ENCODE data around the gene ANKH. TPM values are rescaled to one million over a fixed set of nuclear protein-coding genes. Genes with fewer than 3 reads are reported as not detected.

The ANKH gene
- polyA plus RNA-seq, 2 of the 4 experiments (the other 2 are of a cell fraction): 11.7 to 17.3 TPM

DNA sequence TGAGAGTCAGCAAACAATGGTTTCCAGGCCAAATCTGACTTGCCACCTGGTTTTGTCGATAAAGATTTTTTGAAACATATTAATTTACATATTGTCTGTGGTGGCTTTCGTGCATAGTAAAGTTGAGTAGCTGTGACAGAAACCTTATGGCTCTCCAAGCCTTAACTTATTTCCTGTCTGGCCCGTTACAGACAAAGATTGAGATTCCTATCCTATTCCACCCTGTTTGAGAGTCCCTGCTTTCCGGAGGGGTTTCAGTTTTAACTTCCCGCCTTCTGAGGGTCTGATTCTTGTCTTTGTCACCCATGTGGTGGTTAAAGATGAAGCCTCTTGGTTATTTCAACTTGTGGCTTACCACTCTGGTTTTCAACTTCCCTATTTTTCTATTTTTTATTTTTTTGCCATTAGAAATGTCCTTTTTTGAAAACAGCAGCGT lies 195.7 kb downstream of the ANKH start (continued):
- TF ChIP-seq ZC3H11A (IDR thresholded peaks at IDR 0.05): no peak
- TF ChIP-seq FOXS1 (CRISPR knock-in tag; IDR thresholded peaks at IDR 0.05): no peak

DNA sequence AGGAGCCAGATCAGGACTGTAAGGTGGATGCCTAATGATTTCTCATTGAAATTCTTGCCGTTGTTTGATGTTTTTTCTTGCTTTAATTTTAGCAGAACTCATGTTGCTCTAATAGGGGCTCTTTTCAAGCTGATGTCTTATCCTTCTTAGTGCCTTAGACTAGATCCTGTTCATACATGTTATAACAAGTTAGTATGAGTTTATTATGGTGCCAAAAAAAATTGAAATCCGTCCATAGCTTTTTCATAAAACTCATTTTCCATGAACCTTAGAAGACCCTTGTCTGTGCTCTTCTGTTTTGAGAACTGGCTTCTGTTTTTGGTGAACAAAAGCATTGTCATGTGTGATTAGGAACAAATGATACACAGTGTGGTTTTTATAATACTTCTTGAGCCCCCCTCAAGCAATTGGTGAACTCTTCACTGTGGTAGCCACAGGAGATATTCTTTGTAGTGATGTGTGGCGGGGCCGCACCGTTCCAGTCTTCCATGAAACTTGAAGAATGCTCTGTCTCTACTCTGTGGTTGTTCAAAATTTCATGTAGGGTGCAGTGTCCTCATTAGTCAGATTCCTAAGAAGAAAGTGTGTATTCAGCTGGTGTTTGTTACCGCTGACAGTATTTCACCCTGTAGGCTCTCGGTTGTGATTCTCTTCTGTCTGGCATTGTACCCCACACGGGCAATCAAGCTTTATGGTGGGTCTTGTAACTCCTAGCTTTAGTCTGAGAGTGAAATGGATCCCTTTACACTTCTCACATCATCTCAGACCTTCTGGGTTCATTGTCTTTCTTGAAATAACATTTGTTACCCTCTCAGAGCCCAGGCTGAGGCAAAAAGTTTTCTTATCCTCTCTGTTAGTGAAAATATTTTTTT lies 196.4 kb downstream of the ANKH start:
- H3K27ac ChIP-seq: no peak overlapping the region
- TF ChIP-seq, protein P1, sequence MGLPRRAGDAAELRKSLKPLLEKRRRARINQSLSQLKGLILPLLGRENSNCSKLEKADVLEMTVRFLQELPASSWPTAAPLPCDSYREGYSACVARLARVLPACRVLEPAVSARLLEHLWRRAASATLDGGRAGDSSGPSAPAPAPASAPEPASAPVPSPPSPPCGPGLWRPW (IDR thresholded peaks at IDR 0.05): no peak
- CTCF ChIA-PET: interaction anchor here (1.3 to 2.3 kb wide), 2 partner anchors 10 kb away, joined by 8 read pairs; no protein-coding TSS in a partner anchor
- ATAC-seq (no peak), DNase-seq (ENCODE audit: low read depth in 1 of 2, low spot score in 1 of 2) (no peak), FAIRE-seq (no peak)
- POLR2A ChIA-PET: no interaction called here
- no peak overlapping the region for H3K4me3 ChIP-seq
- H3K4me2 ChIP-seq: no peak overlapping the region
- peaks cover 24% of the 10 kb centered on the region; the same call in 2 of the 3 replicates for H3K4me1 ChIP-seq
- no peaks in the 10 kb centered on the region for H3K9me3 ChIP-seq
- 96% methylated on average over 8 of the region's 8 CpGs for WGBS (ENCODE audit: missing lambda C conversion rate)

DNA sequence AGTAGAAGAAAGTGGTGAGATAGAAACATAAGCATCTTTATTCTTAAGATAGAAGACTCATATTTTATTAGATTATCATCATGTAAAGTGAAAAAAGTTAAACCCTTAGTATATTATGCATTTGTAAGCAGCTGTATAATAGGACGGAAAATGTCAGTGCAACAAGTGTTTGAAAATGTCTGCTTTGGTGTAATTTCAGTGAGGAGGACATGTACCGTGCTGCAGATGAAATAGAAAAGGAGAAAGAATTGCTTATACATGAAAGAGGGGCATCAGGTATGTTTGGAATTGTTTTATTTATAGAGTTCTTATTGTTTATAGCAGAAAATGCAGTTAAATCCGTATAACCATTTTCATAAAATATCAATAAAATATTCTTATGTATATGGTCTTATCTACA lies 198.1 kb downstream of the ANKH start:
- FAIRE-seq: no peak
- no peak overlapping the region for H3K27ac ChIP-seq
- no peaks in the 10 kb centered on the region for H3K9me3 ChIP-seq
- WGBS (ENCODE audit: missing lambda C conversion rate): 91% methylated on average over 3 of the region's 3 CpGs
- H3K4me3 ChIP-seq: no peak overlapping the region
- CTCF ChIA-PET: interaction anchor here (0.8 to 4.9 kb wide), 4 partner anchors 12 to 330 kb away, joined by 3 to 25 read pairs (median 4); no protein-coding TSS in a partner anchor
- TF ChIP-seq, protein P2, sequence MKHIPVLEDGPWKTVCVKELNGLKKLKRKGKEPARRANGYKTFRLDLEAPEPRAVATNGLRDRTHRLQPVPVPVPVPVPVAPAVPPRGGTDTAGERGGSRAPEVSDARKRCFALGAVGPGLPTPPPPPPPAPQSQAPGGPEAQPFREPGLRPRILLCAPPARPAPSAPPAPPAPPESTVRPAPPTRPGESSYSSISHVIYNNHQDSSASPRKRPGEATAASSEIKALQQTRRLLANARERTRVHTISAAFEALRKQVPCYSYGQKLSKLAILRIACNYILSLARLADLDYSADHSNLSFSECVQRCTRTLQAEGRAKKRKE (CRISPR knock-in tag; IDR thresholded peaks at IDR 0.05; ENCODE audit: low read depth): no peak
- TF ChIP-seq, protein P3, sequence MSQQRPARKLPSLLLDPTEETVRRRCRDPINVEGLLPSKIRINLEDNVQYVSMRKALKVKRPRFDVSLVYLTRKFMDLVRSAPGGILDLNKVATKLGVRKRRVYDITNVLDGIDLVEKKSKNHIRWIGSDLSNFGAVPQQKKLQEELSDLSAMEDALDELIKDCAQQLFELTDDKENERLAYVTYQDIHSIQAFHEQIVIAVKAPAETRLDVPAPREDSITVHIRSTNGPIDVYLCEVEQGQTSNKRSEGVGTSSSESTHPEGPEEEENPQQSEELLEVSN (IDR thresholded peaks at IDR 0.05; ENCODE audit: borderline replicate concordance, low read depth): no peak
- TF ChIP-seq, protein P1 (IDR thresholded peaks at IDR 0.05): no peak
- TF ChIP-seq NR3C1 (IDR thresholded peaks at IDR 0.05): no peak
- TF ChIP-seq FOSB (CRISPR knock-in tag; IDR thresholded peaks at IDR 0.05): no peak
- TF ChIP-seq EP300 (IDR thresholded peaks at IDR 0.05): no peak
- TF ChIP-seq, protein P4, sequence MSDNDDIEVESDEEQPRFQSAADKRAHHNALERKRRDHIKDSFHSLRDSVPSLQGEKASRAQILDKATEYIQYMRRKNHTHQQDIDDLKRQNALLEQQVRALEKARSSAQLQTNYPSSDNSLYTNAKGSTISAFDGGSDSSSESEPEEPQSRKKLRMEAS (IDR thresholded peaks at IDR 0.05): no peak
- TF ChIP-seq HOXA7 (CRISPR knock-in tag; IDR thresholded peaks at IDR 0.05): no peak
- TF ChIP-seq MAZ (IDR thresholded peaks at IDR 0.05; ENCODE audit: borderline replicate concordance, low read depth, low read length): no peak
- TF ChIP-seq, protein P5, sequence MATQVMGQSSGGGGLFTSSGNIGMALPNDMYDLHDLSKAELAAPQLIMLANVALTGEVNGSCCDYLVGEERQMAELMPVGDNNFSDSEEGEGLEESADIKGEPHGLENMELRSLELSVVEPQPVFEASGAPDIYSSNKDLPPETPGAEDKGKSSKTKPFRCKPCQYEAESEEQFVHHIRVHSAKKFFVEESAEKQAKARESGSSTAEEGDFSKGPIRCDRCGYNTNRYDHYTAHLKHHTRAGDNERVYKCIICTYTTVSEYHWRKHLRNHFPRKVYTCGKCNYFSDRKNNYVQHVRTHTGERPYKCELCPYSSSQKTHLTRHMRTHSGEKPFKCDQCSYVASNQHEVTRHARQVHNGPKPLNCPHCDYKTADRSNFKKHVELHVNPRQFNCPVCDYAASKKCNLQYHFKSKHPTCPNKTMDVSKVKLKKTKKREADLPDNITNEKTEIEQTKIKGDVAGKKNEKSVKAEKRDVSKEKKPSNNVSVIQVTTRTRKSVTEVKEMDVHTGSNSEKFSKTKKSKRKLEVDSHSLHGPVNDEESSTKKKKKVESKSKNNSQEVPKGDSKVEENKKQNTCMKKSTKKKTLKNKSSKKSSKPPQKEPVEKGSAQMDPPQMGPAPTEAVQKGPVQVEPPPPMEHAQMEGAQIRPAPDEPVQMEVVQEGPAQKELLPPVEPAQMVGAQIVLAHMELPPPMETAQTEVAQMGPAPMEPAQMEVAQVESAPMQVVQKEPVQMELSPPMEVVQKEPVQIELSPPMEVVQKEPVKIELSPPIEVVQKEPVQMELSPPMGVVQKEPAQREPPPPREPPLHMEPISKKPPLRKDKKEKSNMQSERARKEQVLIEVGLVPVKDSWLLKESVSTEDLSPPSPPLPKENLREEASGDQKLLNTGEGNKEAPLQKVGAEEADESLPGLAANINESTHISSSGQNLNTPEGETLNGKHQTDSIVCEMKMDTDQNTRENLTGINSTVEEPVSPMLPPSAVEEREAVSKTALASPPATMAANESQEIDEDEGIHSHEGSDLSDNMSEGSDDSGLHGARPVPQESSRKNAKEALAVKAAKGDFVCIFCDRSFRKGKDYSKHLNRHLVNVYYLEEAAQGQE (IDR thresholded peaks at IDR 0.05): no peak
- TF ChIP-seq FOXS1 (CRISPR knock-in tag; IDR thresholded peaks at IDR 0.05): no peak
- TF ChIP-seq ZFP36 (IDR thresholded peaks at IDR 0.05; ENCODE audit: borderline replicate concordance, partially characterized antibody): no peak
- no peak for TF ChIP-seq SREBF2 (IDR thresholded peaks at IDR 0.05)
- peaks cover 30% of the 10 kb centered on the region; the same call in 2 of the 3 replicates for H3K4me1 ChIP-seq
- H3K4me2 ChIP-seq: no peak overlapping the region
- ATAC-seq: no peak
- DNase-seq (ENCODE audit: low read depth in 1 of 2, low spot score in 1 of 2): no peak
- POLR2A ChIA-PET: no interaction called here
